Natural killer cell treated with Interleukin-12 subunit alpha and Interleukin-12 subunit beta and Interleukin-15 and Interleukin-18, amount 100 ng/mL, for 72 hours (primary cell): ENCODE results near the gene SLC5A10. TPM values are rescaled to one million over a fixed set of nuclear protein-coding genes. Genes with fewer than 3 reads are reported as not detected.
"Not testable (repeated sequence)": the region's sequence is repeated elsewhere in the genome, so short reads cannot be mapped to it uniquely, and the experiment has no call there.

Source experiments
- ATAC-seq, 2 donors: fragments of 150-1000 bp; cut with Tn5 transposase in 1 of 2; sonication (Bioruptor Pico), chemical (Tn5 transposase) in 1 of 2; 2 replicates each; pipeline ENCODE4 v1.10.0; 2021
- DNase-seq: peaks from one replicate; pipeline ENCODE4 v3.0.0; 2022; ENCODE audit warnings: low spot score
- H3K27ac Mint-ChIP-seq, 2 donors: 1 replicate in 1 of 2; 2 replicates in 1 of 2; pipeline ENCODE4 v1.8.0; 2022; ENCODE audit warnings: mixed read lengths in 2 of 2, mild to moderate bottlenecking in 1 of 2, moderate library complexity in 1 of 2
- H3K27me3 Mint-ChIP-seq, 2 donors: 1 replicate in 1 of 2; 2 replicates in 1 of 2; pipeline ENCODE4 v1.8.0; 2022; ENCODE audit warnings: mixed read lengths in 2 of 2
- H3K36me3 Mint-ChIP-seq: one replicate; pipeline ENCODE4 v1.8.0; 2022; ENCODE audit warnings: mixed read lengths
- H3K4me1 Mint-ChIP-seq, 2 donors: 1 replicate in 1 of 2; 2 replicates in 1 of 2; pipeline ENCODE4 v1.8.0; 2022; ENCODE audit warnings: low read depth in 2 of 2, mixed read lengths in 2 of 2, mild to moderate bottlenecking in 1 of 2
- H3K4me3 Mint-ChIP-seq: one replicate; pipeline ENCODE4 v1.8.0; 2022; ENCODE audit warnings: mixed read lengths
- H3K9me3 Mint-ChIP-seq: 2 replicates; pipeline ENCODE4 v1.8.0; 2022; ENCODE audit warnings: mixed read lengths
- total RNA-seq, 2 donors: library from RNA; stranded (reverse); gene quantifications; one replicate each; pipeline ENCODE4 v1.2.3, GENCODE V29; 2022

The SLC5A10 gene
- total RNA-seq, 2 donors from 2014 or later, result not detected

DNA sequence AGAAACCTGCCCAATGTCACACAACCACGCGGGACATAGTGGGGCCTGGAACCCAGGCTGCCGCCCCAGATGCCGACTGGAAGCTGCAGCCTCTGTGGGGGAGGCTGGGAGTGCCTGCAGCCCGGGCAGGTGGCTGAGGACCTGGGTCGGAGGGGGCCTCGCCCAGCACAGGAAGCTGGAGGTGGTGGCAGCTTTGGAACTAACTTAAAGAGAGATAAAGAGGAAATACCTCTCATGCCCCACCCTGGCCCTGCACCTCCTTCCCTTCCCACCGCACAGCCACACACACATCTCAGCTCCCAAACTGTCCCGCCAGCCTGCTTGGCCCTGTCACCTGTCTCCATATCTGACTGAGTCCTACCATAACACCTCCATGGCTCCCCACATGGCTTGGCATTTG, 88.4 kb downstream of the SLC5A10 start:
- not testable (repeated sequence) for ATAC-seq, H3K27ac Mint-ChIP-seq, DNase-seq, H3K27me3 Mint-ChIP-seq, H3K36me3 Mint-ChIP-seq, H3K4me3 Mint-ChIP-seq, H3K4me1 Mint-ChIP-seq, H3K9me3 Mint-ChIP-seq

DNA sequence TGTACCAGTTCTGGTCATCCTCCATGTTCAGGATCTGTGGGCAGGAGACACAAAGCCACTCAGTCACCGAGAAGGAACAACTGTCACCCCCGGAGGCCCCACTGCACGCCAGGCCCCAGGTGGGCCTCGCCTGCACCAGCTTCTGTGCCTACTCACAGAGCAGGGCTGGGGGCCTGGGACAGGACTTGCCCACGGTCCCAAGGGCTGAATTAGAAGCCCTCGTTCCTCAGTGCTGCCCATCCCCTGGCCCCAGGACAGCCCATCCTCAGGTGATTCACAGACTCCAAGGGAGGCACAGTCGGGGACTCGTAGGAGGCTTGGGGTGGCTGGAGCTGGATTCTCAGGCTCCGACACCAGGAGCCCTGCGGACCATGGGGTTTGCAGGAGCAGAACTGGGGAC, 89.9 kb downstream of the SLC5A10 start:
- not testable (repeated sequence) for H3K27ac Mint-ChIP-seq, H3K4me1 Mint-ChIP-seq, H3K9me3 Mint-ChIP-seq, H3K27me3 Mint-ChIP-seq, ATAC-seq, DNase-seq, H3K36me3 Mint-ChIP-seq, H3K4me3 Mint-ChIP-seq

DNA sequence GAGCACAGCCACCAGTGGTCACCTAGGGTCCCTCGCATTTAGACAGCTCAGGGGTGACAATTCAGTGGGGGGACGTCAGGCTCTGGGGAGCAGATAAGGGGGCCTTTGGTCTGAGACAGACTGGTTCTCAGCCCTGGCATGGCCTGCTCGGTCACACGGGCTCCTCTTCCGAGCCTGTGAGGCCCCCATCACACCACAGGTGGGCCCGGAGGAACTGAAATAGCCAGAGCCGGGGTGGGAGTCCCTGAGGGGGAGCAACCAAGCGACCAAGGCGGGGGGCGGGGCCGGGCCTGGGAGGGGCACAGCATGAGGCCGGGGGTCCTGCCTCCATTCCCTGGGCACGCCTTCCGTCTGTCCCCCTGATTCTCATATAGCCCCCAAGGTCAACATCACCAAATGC, 90.4 kb downstream of the SLC5A10 start:
- H3K4me3 Mint-ChIP-seq, H3K36me3 Mint-ChIP-seq, H3K27ac Mint-ChIP-seq, DNase-seq, ATAC-seq, H3K27me3 Mint-ChIP-seq, H3K4me1 Mint-ChIP-seq, H3K9me3 Mint-ChIP-seq: not testable (repeated sequence)

DNA sequence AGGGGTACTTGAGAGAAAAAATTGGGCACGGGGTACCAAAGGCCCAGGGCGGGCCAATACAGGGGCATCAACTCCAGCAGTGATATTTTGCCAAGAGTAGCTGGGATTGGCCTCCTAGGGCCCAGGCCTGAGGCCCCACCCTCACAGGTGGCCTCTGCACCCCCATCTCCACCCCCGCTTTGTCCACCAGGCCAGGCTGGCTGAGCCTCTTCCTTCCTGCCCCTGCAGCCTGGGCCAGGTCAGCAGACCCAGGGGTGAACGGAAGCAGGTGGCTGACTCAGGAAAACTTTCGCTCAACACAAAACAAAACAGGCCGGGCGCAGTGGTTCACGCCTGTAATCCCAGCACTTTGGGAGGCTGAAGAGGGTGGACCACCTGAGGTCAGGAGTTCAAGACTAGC, 91.1 kb downstream of the SLC5A10 start:
- not testable (repeated sequence) for DNase-seq, H3K4me3 Mint-ChIP-seq, H3K27ac Mint-ChIP-seq, H3K36me3 Mint-ChIP-seq, H3K4me1 Mint-ChIP-seq, ATAC-seq, H3K9me3 Mint-ChIP-seq, H3K27me3 Mint-ChIP-seq

DNA sequence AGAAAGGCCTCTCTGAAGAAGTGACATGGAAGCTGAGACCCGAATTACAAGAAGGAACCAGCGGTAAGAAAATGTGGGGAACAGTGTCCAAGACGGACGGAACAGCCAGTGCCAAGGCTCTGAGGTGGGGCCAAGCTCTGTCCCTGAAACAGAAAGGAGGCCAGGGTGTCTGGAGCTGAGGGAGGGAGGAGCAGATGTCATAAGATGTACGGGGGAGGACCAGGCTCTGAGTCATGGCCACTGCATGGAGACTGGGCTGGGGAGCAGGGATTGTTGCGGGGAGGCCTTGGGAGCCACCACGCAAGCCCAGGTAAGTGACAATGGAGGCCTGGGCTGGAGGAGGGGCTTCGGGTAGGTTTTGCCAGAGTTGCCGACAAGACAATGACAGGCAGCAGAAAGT, 92.7 kb downstream of the SLC5A10 start:
- H3K9me3 Mint-ChIP-seq, H3K4me1 Mint-ChIP-seq, H3K36me3 Mint-ChIP-seq, H3K27ac Mint-ChIP-seq, H3K4me3 Mint-ChIP-seq, ATAC-seq, DNase-seq, H3K27me3 Mint-ChIP-seq: not testable (repeated sequence)

DNA sequence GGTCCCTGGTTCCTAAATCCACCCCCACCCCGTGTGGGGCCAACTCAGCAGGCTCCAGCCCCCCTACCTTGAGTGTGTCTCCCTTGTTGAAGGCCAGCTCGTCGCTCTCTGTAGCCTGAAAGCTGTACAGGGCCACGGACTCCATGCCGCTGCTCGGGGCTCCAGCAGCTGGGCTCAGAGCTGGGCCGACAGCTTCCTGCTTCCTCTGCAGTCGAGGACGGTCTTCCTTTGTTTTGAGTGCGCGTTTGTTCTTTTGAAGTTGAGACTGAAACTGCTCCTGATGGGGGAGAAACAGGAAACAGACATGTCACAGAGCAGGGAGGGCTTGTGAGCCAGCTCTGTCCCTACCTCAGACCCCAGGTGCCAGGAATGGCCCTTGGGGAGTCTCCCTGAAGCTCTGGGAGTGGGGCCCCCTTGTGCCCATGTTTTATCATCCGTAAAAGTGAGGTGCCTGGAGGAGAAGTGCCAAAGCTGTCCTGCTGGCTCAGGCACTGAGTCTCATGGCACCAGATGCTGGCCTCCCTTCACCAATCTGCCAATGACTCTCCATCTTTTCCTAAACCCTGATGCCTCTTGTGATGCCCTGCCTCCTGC, 94.9 kb downstream of the SLC5A10 start, which contains the start of gene GRAP:
Gene GRAP (minus strand): TSS at position 176 of the 594 bp plus-strand sequence. CDS start 31 bp downstream, at position 145.
- not testable (repeated sequence) for H3K4me1 Mint-ChIP-seq, H3K9me3 Mint-ChIP-seq, H3K27ac Mint-ChIP-seq, H3K27me3 Mint-ChIP-seq, H3K4me3 Mint-ChIP-seq, H3K36me3 Mint-ChIP-seq, DNase-seq
- peak; percentile 71 to 77 for ATAC-seq

DNA sequence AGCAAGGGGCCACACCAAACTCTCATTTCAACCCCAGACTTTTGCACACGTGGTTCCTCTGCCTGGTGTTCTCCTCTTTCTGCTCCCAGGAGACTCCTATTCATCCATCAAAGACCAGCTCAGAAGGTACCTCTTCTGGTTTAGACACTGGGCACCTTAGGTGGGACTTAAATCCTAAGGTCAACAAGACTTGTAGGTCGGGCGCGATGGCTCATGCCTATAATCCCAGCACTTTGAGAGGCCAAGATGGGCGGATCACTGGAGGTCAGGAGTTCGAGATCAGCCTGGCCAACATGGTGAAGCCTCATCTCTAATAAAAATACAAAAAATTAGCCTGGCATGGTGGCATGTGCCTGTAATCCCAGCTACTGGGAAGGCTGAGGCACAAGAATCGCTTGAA, 95.5 kb downstream of the SLC5A10 start:
- H3K9me3 Mint-ChIP-seq, H3K4me1 Mint-ChIP-seq, DNase-seq, H3K4me3 Mint-ChIP-seq, H3K27me3 Mint-ChIP-seq, H3K27ac Mint-ChIP-seq, ATAC-seq, H3K36me3 Mint-ChIP-seq: not testable (repeated sequence)

DNA sequence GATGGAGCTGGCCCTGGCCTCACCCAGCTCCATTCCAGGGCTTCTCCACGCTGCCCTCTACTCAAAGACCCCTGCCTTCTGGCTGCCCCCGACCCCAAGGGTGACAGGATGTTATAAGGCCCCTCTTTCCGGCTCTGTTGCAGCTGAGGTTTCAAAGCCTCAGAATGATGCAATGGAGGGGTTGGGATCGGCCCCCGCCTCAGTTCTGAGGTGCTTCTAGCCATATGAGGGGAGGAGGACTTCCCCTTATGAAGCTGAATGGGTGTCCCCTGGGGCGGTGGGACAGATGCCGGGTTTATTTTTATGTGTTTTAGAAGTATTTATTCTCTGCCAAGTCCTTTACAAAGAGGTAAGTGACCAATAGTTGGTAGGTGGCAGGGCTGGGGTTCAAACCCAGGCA, 96.9 kb downstream of the SLC5A10 start:
- not testable (repeated sequence) for H3K4me1 Mint-ChIP-seq, DNase-seq, H3K27ac Mint-ChIP-seq, H3K4me3 Mint-ChIP-seq, ATAC-seq, H3K9me3 Mint-ChIP-seq, H3K36me3 Mint-ChIP-seq, H3K27me3 Mint-ChIP-seq

DNA sequence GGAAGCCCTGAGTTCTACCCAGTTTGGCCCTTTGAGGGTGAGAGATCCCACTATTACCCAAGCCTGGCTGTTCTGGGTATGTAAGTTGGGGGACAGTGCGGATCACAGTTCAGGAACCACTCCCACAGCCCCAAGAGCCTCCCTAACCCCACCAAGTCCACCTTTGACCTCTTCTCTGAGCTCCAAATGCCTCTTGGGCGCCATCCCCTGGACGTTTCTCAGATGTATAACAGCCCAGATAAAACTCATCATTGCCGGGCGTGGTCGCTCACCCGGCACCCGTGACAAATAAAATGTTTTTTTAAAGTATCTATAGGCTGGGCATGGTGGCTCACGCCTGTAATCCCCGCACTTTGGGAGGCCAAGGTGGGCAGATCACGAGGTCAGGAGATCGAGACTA, 103.5 kb downstream of the SLC5A10 start:
- not testable (repeated sequence) for H3K4me1 Mint-ChIP-seq, H3K36me3 Mint-ChIP-seq, H3K27me3 Mint-ChIP-seq, H3K4me3 Mint-ChIP-seq, H3K27ac Mint-ChIP-seq, DNase-seq, H3K9me3 Mint-ChIP-seq
- ATAC-seq, result peak; percentile 76 to 77

DNA sequence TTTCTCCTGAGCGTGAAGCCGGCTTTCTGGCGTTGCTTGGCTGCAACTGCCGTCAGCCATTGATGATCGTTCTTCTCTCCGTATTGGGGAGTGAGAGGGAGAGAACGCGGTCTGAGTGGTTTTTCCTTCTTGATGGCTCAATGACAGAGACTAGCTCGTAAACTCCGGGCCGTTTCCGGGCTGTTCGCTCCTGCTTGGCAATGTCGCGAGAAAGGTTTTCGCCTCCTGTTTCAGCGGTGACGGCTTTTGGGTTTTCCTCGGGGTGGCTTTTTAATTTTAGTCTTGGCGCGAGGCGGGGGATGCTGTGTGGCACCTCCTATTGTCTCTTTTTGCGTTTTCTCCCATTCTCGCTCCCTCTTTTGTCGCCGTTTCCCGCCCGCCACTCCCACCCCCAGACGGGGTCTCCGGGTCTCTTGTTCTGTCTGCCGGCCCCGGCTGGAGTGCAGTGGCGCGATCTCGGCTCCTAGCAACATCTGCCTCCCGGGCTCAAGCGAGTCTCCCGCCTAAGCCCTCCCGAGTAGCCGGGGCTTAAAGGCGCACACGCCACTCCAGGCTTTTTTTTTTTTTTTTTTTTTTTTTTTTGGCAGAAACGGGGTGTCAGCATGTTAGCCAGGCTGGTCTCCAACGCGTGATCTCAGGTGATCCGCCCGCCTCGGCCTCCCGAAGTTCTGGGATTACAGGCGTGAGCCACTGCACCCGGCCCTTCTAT, 110.2 kb downstream of the SLC5A10 start:
- DNase-seq (peak; percentile 90), ATAC-seq (peak; percentile 85 to 87)
- H3K27me3 Mint-ChIP-seq, H3K36me3 Mint-ChIP-seq, H3K4me3 Mint-ChIP-seq, H3K4me1 Mint-ChIP-seq, H3K9me3 Mint-ChIP-seq, H3K27ac Mint-ChIP-seq: not testable (repeated sequence)

DNA sequence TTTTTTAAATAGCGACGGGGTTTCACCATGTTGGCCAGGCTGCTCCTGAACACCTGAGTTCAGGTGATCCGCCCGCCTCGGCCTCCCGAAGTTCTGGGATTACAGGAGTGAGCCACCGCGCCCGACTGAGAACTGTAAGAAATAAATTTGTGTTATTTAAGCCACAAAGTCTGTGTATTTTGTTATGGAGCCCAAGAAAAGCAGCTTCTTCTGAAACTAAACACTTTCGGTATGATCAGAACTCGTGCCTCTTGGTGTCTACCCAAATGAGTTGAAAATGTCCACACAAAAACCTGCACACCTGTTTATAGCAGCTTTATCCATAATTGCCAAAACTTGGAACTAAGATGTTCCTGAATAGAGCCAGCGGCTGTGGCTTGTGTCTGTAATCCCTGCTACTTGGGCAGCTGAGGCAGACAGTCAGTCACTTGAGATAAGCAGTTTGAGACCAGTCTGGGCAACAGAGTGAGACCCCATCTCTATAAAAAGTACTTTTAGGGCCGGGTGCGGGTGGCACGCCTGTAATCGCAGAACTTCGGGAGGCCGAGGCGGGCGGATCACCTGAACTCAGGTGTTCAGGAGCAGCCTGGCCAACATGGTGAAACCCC, 110.9 kb downstream of the SLC5A10 start:
- not testable (repeated sequence) for H3K4me1 Mint-ChIP-seq, DNase-seq, H3K27me3 Mint-ChIP-seq, H3K4me3 Mint-ChIP-seq, H3K36me3 Mint-ChIP-seq, H3K9me3 Mint-ChIP-seq
- peak; percentile 87 to 92 for ATAC-seq
- H3K27ac Mint-ChIP-seq, result peak overlapping the region; percentile 74 to 75

DNA sequence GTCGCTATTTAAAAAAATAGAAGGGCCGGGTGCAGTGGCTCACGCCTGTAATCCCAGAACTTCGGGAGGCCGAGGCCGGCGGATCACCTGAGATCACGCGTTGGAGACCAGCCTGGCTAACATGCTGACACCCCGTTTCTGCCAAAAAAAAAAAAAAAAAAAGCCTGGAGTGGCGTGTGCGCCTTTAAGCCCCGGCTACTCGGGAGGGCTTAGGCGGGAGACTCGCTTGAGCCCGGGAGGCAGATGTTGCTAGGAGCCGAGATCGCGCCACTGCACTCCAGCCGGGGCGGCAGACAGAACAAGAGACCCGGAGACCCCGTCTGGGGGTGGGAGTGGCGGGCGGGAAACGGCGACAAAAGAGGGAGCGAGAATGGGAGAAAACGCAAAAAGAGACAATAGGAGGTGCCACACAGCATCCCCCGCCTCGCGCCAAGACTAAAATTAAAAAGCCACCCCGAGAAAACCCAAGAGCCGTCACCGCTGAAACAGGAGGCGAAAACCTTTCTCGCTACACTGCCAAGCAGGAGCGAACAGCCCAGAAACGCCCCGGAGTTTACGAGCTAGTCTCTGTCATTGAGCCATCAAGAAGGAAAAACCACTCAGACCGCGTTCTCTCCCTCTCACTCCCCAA, 111.5 kb downstream of the SLC5A10 start:
- ATAC-seq, result peak in 1 of 2 donors; percentile 37
- not testable (repeated sequence) for H3K9me3 Mint-ChIP-seq, H3K27me3 Mint-ChIP-seq, H3K36me3 Mint-ChIP-seq, H3K4me1 Mint-ChIP-seq, H3K4me3 Mint-ChIP-seq
- peak overlapping the region; percentile 74 to 75 for H3K27ac Mint-ChIP-seq
- DNase-seq, result peak; percentile 94

DNA sequence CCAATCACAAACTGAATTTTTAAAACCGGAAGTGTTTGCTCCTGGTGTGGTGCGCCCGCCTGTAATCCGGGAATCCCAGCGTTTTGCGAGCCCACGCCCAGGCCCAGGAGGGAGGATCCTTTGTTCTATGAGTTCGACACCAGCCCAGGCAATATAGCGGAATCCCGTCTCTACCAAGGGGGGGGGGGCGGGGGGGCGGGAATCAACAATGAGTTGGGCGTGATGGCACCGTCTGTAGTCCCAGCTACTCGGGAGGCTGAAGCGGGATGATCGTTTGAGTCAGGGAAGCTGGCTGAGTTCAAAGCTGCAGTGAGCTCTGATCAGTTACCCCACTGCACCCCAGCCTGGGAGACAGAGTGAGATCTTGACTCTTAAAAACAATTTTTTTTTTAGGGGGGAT, 112.4 kb downstream of the SLC5A10 start:
- H3K9me3 Mint-ChIP-seq, result not testable (repeated sequence)
- peak overlapping the region; percentile 47 for H3K4me3 Mint-ChIP-seq

More for the DNA sequence above, 112.4 kb downstream of the SLC5A10 start:
- not testable (repeated sequence) for DNase-seq, H3K36me3 Mint-ChIP-seq, H3K4me1 Mint-ChIP-seq, H3K27me3 Mint-ChIP-seq, ATAC-seq, H3K27ac Mint-ChIP-seq
